ENCODE results near the gene RRP8.

GRCh38 chr11:6615882-6616585 lies 12.6 kb upstream of the RRP8 start:
- no peak for TF ChIP-seq SUZ12 (IDR thresholded peaks at IDR 0.05; ENCODE audit: extremely low read depth, insufficient read depth, insufficient read length)
- TF ChIP-seq YY1 (IDR thresholded peaks at IDR 0.05; ENCODE audit: insufficient read depth, insufficient read length), result no peak

Measured in NT2/D1 (cell line).